WERI-Rb-1 (cell line): ENCODE data around the gene ENPP1.
A peak's percentile ranks its signal among the peaks of the same experiment; 100 is the strongest.

Experiments used
- DNase-seq: peaks from one replicate; pipeline ENCODE4 v3.0.0-alpha.2; 2020
- H3K27ac ChIP-seq: fragments of 250-450 bp; sonication (Bioruptor Pico); 2 replicates; pipeline ENCODE4 v1.5.1; 2020; ENCODE audit warnings: mild to moderate bottlenecking, moderate library complexity
- H3K27me3 ChIP-seq: fragments of 250-450 bp; sonication (Bioruptor Pico); 2 replicates; pipeline ENCODE4 v1.5.1; 2021; ENCODE audit warnings: mild to moderate bottlenecking, low read depth, moderate library complexity; ENCODE audit not compliant: insufficient read depth, severe bottlenecking
- H3K36me3 ChIP-seq: fragments of 250-450 bp; sonication (Bioruptor Pico); 2 replicates; pipeline ENCODE4 v1.5.1; 2020; ENCODE audit warnings: mild to moderate bottlenecking, moderate library complexity
- H3K4me3 ChIP-seq: 2 replicates; pipeline ENCODE4 v1.5.1; 2011; ENCODE audit warnings: low read depth, mild to moderate bottlenecking, control low read depth, low read length
- H3K9me3 ChIP-seq: fragments of 250-450 bp; sonication (Bioruptor Pico); 2 replicates; pipeline ENCODE4 v1.5.1; 2021; ENCODE audit warnings: mild to moderate bottlenecking, moderate library complexity; ENCODE audit not compliant: severe bottlenecking
- TF ChIP-seq, protein P1 (sequence below): IDR thresholded peaks from 2 replicates; pipeline ENCODE4 v1.5.1; 2011; ENCODE audit warnings: low read depth, mild to moderate bottlenecking, control low read depth, inconsistent platforms, low read length

Gene ENPP1

GRCh38 chr6:131808460-131809269 lies 845 bp downstream of the ENPP1 start:
- TF ChIP-seq, protein P1, sequence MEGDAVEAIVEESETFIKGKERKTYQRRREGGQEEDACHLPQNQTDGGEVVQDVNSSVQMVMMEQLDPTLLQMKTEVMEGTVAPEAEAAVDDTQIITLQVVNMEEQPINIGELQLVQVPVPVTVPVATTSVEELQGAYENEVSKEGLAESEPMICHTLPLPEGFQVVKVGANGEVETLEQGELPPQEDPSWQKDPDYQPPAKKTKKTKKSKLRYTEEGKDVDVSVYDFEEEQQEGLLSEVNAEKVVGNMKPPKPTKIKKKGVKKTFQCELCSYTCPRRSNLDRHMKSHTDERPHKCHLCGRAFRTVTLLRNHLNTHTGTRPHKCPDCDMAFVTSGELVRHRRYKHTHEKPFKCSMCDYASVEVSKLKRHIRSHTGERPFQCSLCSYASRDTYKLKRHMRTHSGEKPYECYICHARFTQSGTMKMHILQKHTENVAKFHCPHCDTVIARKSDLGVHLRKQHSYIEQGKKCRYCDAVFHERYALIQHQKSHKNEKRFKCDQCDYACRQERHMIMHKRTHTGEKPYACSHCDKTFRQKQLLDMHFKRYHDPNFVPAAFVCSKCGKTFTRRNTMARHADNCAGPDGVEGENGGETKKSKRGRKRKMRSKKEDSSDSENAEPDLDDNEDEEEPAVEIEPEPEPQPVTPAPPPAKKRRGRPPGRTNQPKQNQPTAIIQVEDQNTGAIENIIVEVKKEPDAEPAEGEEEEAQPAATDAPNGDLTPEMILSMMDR = no peak
- H3K36me3 ChIP-seq = no peaks in the 10 kb centered on the region
- peaks cover 22% of the 10 kb centered on the region for H3K27me3 ChIP-seq
- no peaks in the 10 kb centered on the region for H3K9me3 ChIP-seq
- H3K4me3 ChIP-seq = peak overlapping the region; percentile 59
- no peak overlapping the region for H3K27ac ChIP-seq
- DNase-seq = no peak

DNA sequence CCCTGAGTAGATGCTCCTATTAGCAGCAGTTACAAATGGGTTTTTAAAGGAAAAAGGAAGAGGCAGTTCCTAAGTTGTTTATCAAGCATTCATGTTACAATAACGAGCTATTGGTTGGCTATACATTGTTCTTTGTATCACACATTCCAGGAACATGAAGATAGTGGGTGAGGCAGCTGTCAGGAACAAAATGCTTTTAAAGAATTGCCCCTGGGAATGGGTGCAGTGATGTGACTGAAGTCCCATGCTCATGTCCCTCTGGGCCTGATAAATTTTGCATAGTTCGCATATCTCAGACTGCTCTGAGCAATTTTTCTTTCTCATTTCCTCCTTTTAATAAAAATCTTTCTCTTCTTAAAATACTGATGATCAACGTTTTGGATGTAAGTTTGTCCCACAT lies 3.7 kb downstream of the ENPP1 start:
- no peak overlapping the region for H3K27ac ChIP-seq
- DNase-seq = no peak
- H3K27me3 ChIP-seq = peaks cover 22% of the 10 kb centered on the region
- no peaks in the 10 kb centered on the region for H3K36me3 ChIP-seq
- H3K9me3 ChIP-seq = no peaks in the 10 kb centered on the region
- TF ChIP-seq, protein P1 = no peak
- no peak overlapping the region for H3K4me3 ChIP-seq

GRCh38 chr6:131813991-131814390 lies 6.2 kb downstream of the ENPP1 start:
- TF ChIP-seq, protein P1 = no peak
- H3K27ac ChIP-seq = no peak overlapping the region
- peaks cover 5% of the 10 kb centered on the region for H3K27me3 ChIP-seq
- H3K9me3 ChIP-seq = no peaks in the 10 kb centered on the region
- no peak for DNase-seq
- H3K36me3 ChIP-seq = no peaks in the 10 kb centered on the region
- H3K4me3 ChIP-seq = no peak overlapping the region

GRCh38 chr6:131816869-131817268 lies 9.0 kb downstream of the ENPP1 start:
- Histone ChIP-seq H3K27me3 (no peaks in the 10 kb centered on the region), H3K27ac (no peak overlapping the region), H3K36me3 (no peaks in the 10 kb centered on the region), H3K4me3 (no peak overlapping the region), H3K9me3 (no peaks in the 10 kb centered on the region)
- TF ChIP-seq, protein P1 = no peak
- no peak for DNase-seq

GRCh38 chr6:131819572-131820124 lies 11.8 kb downstream of the ENPP1 start:
- no peak for DNase-seq
- H3K36me3 ChIP-seq = no peaks in the 10 kb centered on the region

More at GRCh38 chr6:131819572-131820124, 11.8 kb downstream of the ENPP1 start:
- H3K27ac ChIP-seq = no peak overlapping the region
- H3K4me3 ChIP-seq = no peak overlapping the region
- H3K9me3 ChIP-seq = no peaks in the 10 kb centered on the region
- TF ChIP-seq, protein P1 = no peak
- H3K27me3 ChIP-seq = no peaks in the 10 kb centered on the region
